Neural progenitor cell (in vitro differentiated cells): ENCODE measurements around the gene CD300C. TPM values are rescaled to one million over a fixed set of nuclear protein-coding genes. Genes with fewer than 3 reads are reported as not detected.

ENCODE experiments used
- DNase-seq: peaks from one replicate; pipeline ENCODE4 v3.0.0-alpha.2; 2016; ENCODE audit warnings: low spot score
- H2AFZ ChIP-seq: fragments of 200-600 bp; sonication (generic); replicated peaks from 2 replicates; pipeline ENCODE4 v1.6.1; 2016; ENCODE audit warnings: antibody characterized with exemption
- H3F3A ChIP-seq: fragments of 200-600 bp; sonication (generic); 2 replicates; pipeline ENCODE4 v1.6.1; 2016; ENCODE audit warnings: antibody characterized with exemption, low read depth
- H3K27ac ChIP-seq: fragments of 200-600 bp; sonication (generic); 2 replicates; pipeline ENCODE4 v1.5.1; 2016; ENCODE audit warnings: mild to moderate bottlenecking
- H3K27me3 ChIP-seq: fragments of 200-600 bp; sonication (generic); 2 replicates; pipeline ENCODE4 v1.6.1; 2016; ENCODE audit warnings: mild to moderate bottlenecking, moderate library complexity
- H3K36me3 ChIP-seq: fragments of 200-600 bp; sonication (generic); 2 replicates; pipeline ENCODE4 v1.5.1; 2016
- H3K4me1 ChIP-seq: fragments of 200-600 bp; sonication (generic); 2 replicates; pipeline ENCODE4 v1.6.1; 2016; ENCODE audit warnings: mixed run types
- H3K4me2 ChIP-seq: fragments of 200-600 bp; sonication (generic); 2 replicates; pipeline ENCODE4 v1.6.1; 2016
- H3K4me3 ChIP-seq: fragments of 200-600 bp; sonication (generic); 2 replicates; pipeline ENCODE4 v1.5.1; 2016
- H3K79me2 ChIP-seq: fragments of 200-600 bp; sonication (generic); 2 replicates; pipeline ENCODE4 v1.6.1; 2016; ENCODE audit warnings: low read depth
- H3K9ac ChIP-seq: fragments of 200-600 bp; sonication (generic); 2 replicates; pipeline ENCODE4 v1.6.1; 2016
- H3K9me3 ChIP-seq: fragments of 200-600 bp; sonication (generic); 2 replicates; pipeline ENCODE4 v1.5.1; 2016; ENCODE audit warnings: low read depth
- H4K20me1 ChIP-seq: fragments of 200-600 bp; sonication (generic); 2 replicates; pipeline ENCODE4 v1.6.1; 2016; ENCODE audit warnings: low read depth
- H3K27ac Mint-ChIP-seq: 3 replicates; pipeline ENCODE4 v1.8.0; 2021; ENCODE audit warnings: mixed read lengths
- H3K27me3 Mint-ChIP-seq: 2 replicates; pipeline ENCODE4 v1.8.0; 2022; ENCODE audit warnings: low read depth, mild to moderate bottlenecking, inconsistent platforms, moderate library complexity, mixed read lengths; ENCODE audit not compliant: insufficient read depth
- H3K36me3 Mint-ChIP-seq: 3 replicates; pipeline ENCODE4 v1.8.0; 2021; ENCODE audit warnings: mixed read lengths
- H3K4me1 Mint-ChIP-seq: 3 replicates; pipeline ENCODE4 v1.8.0; 2021; ENCODE audit warnings: mixed read lengths
- H3K4me3 Mint-ChIP-seq: 3 replicates; pipeline ENCODE4 v1.8.0; 2021; ENCODE audit warnings: mild to moderate bottlenecking, moderate library complexity, mixed read lengths
- H3K9me3 Mint-ChIP-seq: 3 replicates; pipeline ENCODE4 v1.8.0; 2020; ENCODE audit warnings: mixed read lengths
- CTCF ChIP-seq: fragments of 200-600 bp; sonication (generic); IDR thresholded peaks from 2 replicates; pipeline ENCODE4 v1.5.1; 2017; ENCODE audit warnings: antibody characterized with exemption, mild to moderate bottlenecking
- EZH2 ChIP-seq: fragments of 200-600 bp; sonication (generic); IDR thresholded peaks from 2 replicates; pipeline ENCODE4 v1.6.1; 2017; ENCODE audit warnings: antibody characterized with exemption, mild to moderate bottlenecking, moderate library complexity
- EZH2phosphoT487 ChIP-seq: fragments of 200-600 bp; sonication (generic); IDR thresholded peaks from 2 replicates; pipeline ENCODE4 v1.6.1; 2017; ENCODE audit warnings: antibody characterized with exemption
- total RNA-seq: library from RNA; depleted of rRNA; stranded (reverse); fragments of >200 nt; gene quantifications from 2 replicates; pipeline ENCODE4 v1.2.3, GENCODE V29; 2015; ENCODE audit warnings: low replicate concordance

CD300C gene
- total RNA-seq, 1 donor from 2014 or later: not detected

GRCh38 chr17:74568106-74568873 lies 22.4 kb upstream of the CD300C start:
- Mint-ChIP-seq H3K27ac (peak overlapping the region; percentile 2), H3K9me3 (no peaks in the 10 kb centered on the region), H3K4me1 (no peaks in the 10 kb centered on the region), H3K27me3 (peaks cover 8% of the 10 kb centered on the region), H3K4me3 (no peak overlapping the region), H3K36me3 (no peaks in the 10 kb centered on the region)
- Histone ChIP-seq H3K9ac (no peak overlapping the region), H2AFZ (no peak overlapping the region), H3K4me2 (no peak overlapping the region), H3K36me3 (no peaks in the 10 kb centered on the region), H3K79me2 (no peaks in the 10 kb centered on the region), H3F3A (no peaks in the 10 kb centered on the region), H3K27ac (no peak overlapping the region), H3K27me3 (peaks cover 6% of the 10 kb centered on the region), H3K4me1 (no peaks in the 10 kb centered on the region), H3K9me3 (no peaks in the 10 kb centered on the region), H3K4me3 (no peak overlapping the region), H4K20me1 (no peaks in the 10 kb centered on the region)
- no peak for DNase-seq
- TF ChIP-seq EZH2phosphoT487 (no peak), EZH2 (no peak), CTCF (no peak)

- peaks cover 11% of the 10 kb centered on the region for H3K27me3 Mint-ChIP-seq
- DNase-seq: no peak
- H3K4me2 ChIP-seq: no peak within 1 kb of the TSS
- no peaks in the 10 kb centered on the region for H3K9me3 Mint-ChIP-seq
- no peaks in the 10 kb centered on the region for H3K36me3 ChIP-seq
- no peaks in the 10 kb centered on the region for H3K27me3 ChIP-seq
- no peaks in the 10 kb centered on the region for H3K4me1 Mint-ChIP-seq
- H3K4me3 ChIP-seq: no peak within 1 kb of the TSS
- no peaks in the 10 kb centered on the region for H3F3A ChIP-seq
- no peak within 1 kb of the TSS for H3K4me3 Mint-ChIP-seq
- no peak within 1 kb of the TSS for H3K27ac ChIP-seq
- no peak for TF ChIP-seq EZH2phosphoT487
- TF ChIP-seq CTCF: no peak
- TF ChIP-seq EZH2: no peak
- H3K79me2 ChIP-seq: no peaks in the 10 kb centered on the region
- H4K20me1 ChIP-seq: no peaks in the 10 kb centered on the region
- H2AFZ ChIP-seq: no peak within 1 kb of the TSS
- H3K27ac Mint-ChIP-seq: peak within 1 kb of the TSS; percentile 2
- no peak within 1 kb of the TSS for H3K9ac ChIP-seq
- H3K9me3 ChIP-seq: no peaks in the 10 kb centered on the region
- H3K4me1 ChIP-seq: no peaks in the 10 kb centered on the region
- H3K36me3 Mint-ChIP-seq: no peaks in the 10 kb centered on the region
Observed at GRCh38 chr17:74567397-74567796, 21.5 kb upstream of the CD300C start, which contains the start of gene CD300H. Gene CD300H (minus strand): TSS chr17:74567509.

GRCh38 chr17:74566132-74566753 lies 20.3 kb upstream of the CD300C start:
- H3K4me1 ChIP-seq: no peaks in the 10 kb centered on the region
- Mint-ChIP-seq H3K9me3 (no peaks in the 10 kb centered on the region), H3K27ac (no peak overlapping the region), H3K4me1 (no peaks in the 10 kb centered on the region), H3K36me3 (no peaks in the 10 kb centered on the region), H3K27me3 (peaks cover 11% of the 10 kb centered on the region), H3K4me3 (no peak overlapping the region)
- TF ChIP-seq CTCF (peak; percentile 83), EZH2phosphoT487 (no peak)
- H3K9me3 ChIP-seq: no peaks in the 10 kb centered on the region
- H3K27me3 ChIP-seq: no peaks in the 10 kb centered on the region
- peak; percentile 72 for DNase-seq
- H2AFZ ChIP-seq: no peak overlapping the region
- H4K20me1 ChIP-seq: no peaks in the 10 kb centered on the region
- H3K36me3 ChIP-seq: no peaks in the 10 kb centered on the region
- H3K27ac ChIP-seq: no peak overlapping the region
- no peaks in the 10 kb centered on the region for H3K79me2 ChIP-seq
- no peak overlapping the region for H3K4me3 ChIP-seq
- H3F3A ChIP-seq: no peaks in the 10 kb centered on the region
- H3K9ac ChIP-seq: no peak overlapping the region
- H3K4me2 ChIP-seq: no peak overlapping the region
